Omental fat pad (tissue), 4 donors: Measurements from ENCODE around the gene SLC39A7. TPM values are rescaled to one million over a fixed set of nuclear protein-coding genes. Genes with fewer than 3 reads are reported as not detected.

Source experiments
- ATAC-seq: fragments of 150-250 bp; one replicate; pipeline ENCODE4 v1.9.1; 2016; ENCODE audit warnings: mild to moderate bottlenecking, moderate library complexity; ENCODE audit not compliant: low FRiP score
- DNase-seq: peaks from one replicate; pipeline ENCODE4 v3.0.0-alpha.2; 2019; ENCODE audit warnings: low spot score
- total RNA-seq, 4 donors: library from RNA; depleted of rRNA; stranded (reverse); fragments of >200 nt; gene quantifications; one replicate each; pipeline ENCODE4 v1.1.0, GENCODE V29; 2016
- TF ChIP-seq, protein P1 (sequence below), 3 donors: fragments of 450-650 bp; IDR thresholded peaks; one replicate each; pipeline ENCODE4 v1.5.1; 2016 to 2017; ENCODE audit warnings: antibody characterized with exemption in 3 of 3, mild to moderate bottlenecking in 3 of 3, moderate library complexity in 2 of 3

SLC39A7 gene
- total RNA-seq, 4 donors from 2014 or later = 57.5 to 82.8 (median 70.1) TPM

DNA sequence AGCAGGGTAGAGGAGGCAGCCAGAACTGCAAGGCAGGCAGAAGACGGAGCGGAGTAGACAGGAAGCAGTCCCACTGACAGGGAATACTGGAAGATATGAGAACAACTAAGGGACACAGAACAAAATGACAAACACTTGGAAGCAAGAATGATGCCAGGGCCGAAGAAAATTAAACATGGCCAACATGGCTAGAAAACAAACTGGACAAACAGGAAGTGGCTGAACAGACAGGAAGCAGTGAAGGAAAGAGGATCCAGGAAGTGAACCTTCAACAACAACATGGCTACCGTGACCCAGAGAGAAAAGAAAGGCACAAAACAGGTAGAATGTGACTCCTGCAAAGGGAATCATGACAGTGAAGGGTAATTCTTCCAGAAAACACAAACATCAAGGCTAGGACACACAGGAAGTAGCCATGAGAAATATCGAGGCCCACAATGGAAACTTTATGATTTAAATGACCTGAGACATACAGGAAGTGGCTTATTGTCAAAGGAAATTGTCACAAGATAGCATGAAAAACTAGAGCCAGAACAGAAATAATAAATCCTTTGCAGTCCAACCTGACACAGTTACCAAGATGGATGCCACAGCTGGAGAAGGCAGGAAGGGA lies 17.5 kb upstream of the SLC39A7 start:
- TF ChIP-seq, protein P1, sequence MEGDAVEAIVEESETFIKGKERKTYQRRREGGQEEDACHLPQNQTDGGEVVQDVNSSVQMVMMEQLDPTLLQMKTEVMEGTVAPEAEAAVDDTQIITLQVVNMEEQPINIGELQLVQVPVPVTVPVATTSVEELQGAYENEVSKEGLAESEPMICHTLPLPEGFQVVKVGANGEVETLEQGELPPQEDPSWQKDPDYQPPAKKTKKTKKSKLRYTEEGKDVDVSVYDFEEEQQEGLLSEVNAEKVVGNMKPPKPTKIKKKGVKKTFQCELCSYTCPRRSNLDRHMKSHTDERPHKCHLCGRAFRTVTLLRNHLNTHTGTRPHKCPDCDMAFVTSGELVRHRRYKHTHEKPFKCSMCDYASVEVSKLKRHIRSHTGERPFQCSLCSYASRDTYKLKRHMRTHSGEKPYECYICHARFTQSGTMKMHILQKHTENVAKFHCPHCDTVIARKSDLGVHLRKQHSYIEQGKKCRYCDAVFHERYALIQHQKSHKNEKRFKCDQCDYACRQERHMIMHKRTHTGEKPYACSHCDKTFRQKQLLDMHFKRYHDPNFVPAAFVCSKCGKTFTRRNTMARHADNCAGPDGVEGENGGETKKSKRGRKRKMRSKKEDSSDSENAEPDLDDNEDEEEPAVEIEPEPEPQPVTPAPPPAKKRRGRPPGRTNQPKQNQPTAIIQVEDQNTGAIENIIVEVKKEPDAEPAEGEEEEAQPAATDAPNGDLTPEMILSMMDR (IDR thresholded peaks at IDR 0.05) = no peak
- DNase-seq (no peak), ATAC-seq (no peak)

DNA sequence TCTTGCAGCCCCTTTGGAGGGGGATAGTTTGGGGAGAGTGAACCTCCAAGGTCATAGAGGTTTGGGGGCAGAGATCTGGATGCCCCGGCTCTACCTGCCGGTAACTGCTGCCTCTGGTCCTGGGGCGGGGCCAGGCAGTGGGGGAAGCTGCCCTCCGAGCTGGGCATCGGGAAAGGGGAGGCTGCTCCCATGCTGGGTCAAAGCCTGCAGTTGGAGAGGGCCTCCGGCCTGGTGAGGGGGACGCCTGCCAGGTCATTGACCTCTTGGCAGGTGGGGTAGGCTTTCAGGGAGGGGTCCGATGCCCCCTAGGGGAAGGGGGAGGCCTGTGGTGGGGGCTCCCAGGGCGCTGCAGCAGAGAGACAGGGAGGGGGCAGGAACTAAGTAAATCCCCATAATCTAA lies 15.5 kb upstream of the SLC39A7 start:
- DNase-seq (no peak), ATAC-seq (no peak)
- TF ChIP-seq, protein P1 (IDR thresholded peaks at IDR 0.05) = no peak

DNA sequence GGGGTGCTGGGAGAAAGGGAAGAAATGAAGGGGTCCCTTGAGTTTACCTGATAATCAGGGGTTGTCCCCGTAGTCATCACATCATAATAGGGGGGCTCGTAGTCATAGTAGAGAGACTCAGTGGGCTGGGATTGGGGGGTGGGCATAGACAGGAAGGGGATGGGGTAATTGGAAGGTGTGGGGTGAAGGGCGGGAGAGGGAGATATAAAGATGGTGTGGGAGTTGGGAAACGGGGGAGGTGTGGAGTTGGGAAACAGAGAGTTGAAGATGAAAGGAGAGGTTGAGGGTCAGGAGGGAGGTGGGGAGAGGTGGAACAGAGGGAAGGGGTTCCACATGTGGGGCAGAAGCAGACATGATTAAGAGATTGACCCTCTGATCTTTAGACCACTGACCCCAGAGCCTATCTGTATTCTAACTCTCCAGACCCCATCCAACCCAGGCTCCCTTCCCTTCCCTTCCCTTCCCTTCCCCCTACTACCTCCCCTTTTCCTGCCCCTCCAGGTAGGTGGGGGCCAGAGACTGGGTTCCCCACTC lies 14.9 kb upstream of the SLC39A7 start:
- ATAC-seq (no peak), DNase-seq (no peak)
- TF ChIP-seq, protein P1 (IDR thresholded peaks at IDR 0.05) = no peak

DNA sequence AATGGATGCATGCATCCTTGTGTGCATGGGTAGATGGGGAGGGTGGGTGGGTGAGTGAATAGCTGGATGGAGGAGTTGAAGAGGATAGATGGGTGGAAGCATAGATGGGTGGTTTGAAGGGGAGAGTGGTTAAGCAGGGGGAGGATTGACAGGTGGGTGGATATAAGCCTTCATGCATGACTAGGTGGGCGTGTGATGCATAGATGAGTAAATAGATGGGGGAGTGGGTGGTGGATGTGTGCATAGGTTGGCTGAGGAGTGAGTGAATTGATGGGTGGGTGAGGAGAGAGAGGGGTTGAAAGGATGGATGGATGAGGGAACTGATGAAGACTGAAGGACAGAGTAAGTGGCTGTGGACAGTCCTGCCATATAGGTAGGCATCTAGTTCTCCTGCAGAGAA lies 12.9 kb upstream of the SLC39A7 start:
- TF ChIP-seq, protein P1 (IDR thresholded peaks at IDR 0.05) = no peak
- ATAC-seq = no peak
- DNase-seq = no peak

DNA sequence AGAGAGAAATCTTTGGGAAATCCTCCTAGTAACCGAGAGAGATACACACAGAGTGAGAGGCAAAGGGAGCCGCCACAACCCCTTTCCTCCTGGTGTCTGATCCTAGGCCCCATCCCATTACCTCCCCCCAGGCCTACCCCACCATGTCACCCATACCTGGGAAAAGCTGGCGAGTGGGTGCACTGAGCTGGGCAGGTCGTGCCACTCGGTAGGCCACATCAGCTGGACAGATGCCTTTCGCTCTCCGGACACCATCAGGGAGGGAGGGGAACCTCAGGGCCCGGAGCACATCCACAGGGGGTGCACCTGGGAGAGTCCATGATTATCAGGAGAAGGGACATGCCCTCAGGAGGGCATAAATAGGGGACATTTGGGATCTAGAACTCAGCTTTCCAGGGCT lies 11.5 kb upstream of the SLC39A7 start:
- TF ChIP-seq, protein P1 (IDR thresholded peaks at IDR 0.05) = no peak
- no peak for ATAC-seq
- no peak for DNase-seq

DNA sequence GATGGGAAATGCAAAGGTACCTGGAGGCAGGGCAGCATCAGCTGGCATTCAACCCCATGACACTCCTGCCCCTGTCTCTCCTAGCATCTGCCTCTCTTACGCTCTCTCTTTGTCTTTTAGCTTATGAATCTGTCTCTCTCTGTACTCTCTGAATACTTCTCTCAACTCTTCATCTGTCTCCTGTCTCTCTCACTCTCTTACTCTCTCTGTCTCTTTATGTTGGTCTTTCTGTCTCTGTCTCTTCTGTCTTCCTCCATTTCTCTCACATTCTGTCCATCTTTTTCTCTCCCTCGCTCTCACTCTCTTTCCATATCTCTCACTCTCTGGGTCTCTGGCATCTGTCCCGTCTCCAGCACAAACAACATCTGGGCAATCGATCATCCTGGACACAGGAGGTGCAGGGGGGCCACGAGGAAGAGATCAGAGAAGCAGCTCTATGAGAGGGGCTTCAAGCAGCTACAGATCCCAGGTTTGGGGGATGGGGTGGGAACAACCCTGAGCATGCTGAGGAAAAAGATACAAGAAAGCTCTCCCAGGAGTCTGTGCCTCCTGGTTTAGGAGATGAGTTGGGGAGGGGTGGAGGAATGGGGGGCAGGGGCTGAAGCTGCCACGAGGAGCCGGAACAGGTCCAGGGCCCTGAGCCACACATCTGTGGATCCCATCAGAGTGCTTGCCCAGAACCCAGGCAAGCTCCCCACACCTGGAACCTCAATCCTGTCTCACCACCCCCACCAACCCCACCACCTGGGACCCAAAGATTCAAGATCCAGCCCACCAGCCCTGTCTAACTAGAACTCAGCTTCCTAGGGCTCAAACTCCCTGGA lies 10.8 kb upstream of the SLC39A7 start:
- TF ChIP-seq, protein P1 (IDR thresholded peaks at IDR 0.05) = no peak
- ATAC-seq = no peak

More for the DNA sequence above, 10.8 kb upstream of the SLC39A7 start:
- no peak for DNase-seq
